ENCODE measurements around the gene FOXD4L6.
"Not testable (repeated sequence)": the region's sequence is repeated elsewhere in the genome, so short reads cannot be mapped to it uniquely, and the experiment has no call there.

FOXD4L6 gene

DNA sequence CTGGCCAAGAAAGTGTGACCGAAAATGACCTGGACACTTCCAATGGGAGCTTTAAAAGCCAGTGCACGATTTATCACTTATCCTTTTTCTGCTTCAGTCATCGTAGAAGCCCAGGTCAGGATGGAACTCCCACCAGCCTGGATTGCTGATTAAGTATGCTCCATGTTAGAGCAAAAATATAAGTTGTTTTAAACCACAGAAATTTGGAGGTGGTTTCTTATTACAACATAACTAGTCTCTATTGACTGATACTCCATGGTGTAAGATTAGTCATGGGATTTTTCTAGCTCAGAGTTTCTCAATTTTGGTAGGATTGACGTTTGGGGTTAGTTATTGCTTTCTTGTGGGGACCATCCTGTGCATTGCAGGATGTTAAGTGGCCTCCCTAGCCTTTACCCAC, 29.7 kb downstream of the FOXD4L6 start:
- not testable (repeated sequence) for DNase-seq

DNA sequence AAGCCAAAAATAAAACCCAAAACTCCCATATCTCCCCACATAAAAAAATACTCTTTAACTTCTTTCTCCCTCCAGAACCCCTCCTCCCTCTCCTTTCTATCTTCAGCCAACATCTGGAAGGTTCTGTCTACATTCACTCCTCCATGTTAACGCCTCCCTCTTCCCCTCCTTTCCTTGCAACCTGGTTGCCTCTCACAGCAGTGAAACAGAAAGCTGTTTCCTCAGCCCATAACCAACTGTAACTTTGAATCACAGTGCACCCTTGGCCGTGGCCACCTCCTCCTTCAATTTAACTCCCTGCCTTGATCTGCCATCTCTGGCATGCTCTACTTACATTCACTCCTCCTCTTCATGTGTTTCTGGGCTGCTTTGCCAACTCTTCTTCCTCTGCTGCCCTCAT, 33.4 kb downstream of the FOXD4L6 start:
- DNase-seq, result not testable (repeated sequence)

GRCh38 chr9:41094010-41094773, 34.3 kb downstream of the FOXD4L6 start:
- not testable (repeated sequence) for DNase-seq

DNA sequence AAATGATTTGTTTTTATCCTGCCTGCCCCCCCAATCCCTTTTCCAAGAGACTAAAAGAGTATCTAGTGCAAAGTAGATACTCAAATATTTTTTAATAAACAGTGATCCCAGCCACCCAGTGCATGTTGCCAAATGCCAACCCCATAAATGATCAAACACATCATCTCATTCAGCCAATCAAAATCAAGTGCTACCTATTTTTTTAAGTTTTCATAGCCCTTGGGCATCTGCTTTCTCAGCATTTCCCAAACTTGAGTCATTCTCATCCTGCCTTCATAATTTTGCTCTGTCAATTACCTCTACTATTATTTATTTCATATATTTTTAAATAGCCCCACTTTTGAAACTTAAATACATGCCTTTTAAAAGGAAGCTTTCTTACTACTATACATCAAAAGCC, 37.6 kb downstream of the FOXD4L6 start:
- not testable (repeated sequence) for DNase-seq

DNA sequence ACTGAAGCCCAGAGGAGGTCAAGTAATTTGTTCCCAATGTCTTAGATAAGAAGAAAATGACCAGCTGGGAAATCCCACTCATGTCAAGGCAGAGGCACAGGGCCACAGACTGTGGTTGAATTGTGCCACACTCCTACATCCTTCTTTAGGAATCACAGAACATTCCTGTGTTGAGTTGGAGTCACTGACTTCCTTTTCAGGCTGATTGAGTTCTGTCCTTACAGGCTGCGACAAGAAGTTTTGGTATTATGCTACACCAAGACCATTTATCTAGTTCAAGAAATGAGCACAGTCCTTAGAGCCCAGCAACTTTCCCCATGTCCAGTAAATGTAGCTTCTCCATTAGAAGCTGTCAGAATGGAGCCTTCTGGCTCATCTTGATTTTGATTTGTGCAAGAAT, 38.1 kb downstream of the FOXD4L6 start:
- not testable (repeated sequence) for DNase-seq

- DNase-seq, result not testable (repeated sequence)
Measured at GRCh38 chr9:41088450-41089059, 39.9 kb downstream of the FOXD4L6 start.

DNA sequence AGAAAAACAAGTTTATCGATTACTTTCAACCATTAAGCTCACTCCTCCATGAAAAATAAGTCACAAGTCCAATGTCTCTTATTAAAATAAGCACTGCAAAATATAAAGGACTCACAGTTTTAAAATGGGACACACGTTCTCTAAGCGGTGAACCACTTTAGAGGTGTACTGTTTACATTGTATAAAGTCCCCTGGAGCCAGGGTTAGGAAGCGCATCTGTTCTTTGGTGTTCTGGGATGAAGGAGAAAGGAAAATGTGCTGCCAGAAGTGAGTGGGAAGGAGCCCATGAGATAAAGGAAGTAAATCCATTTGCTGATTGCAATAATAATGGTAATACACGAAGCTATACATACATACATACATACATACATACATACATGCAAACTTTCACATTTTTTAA, 40.6 kb downstream of the FOXD4L6 start:
- not testable (repeated sequence) for DNase-seq

- DNase-seq, result not testable (repeated sequence)
Measured at GRCh38 chr9:41087157-41087780, 41.2 kb downstream of the FOXD4L6 start.

GRCh38 chr9:41086685-41087084, 41.8 kb downstream of the FOXD4L6 start:
- not testable (repeated sequence) for DNase-seq

- DNase-seq, result not testable (repeated sequence)
Measured at GRCh38 chr9:41086215-41086614, 42.3 kb downstream of the FOXD4L6 start.

- DNase-seq, result not testable (repeated sequence)
Measured at GRCh38 chr9:41082358-41082757, 46.1 kb downstream of the FOXD4L6 start.

DNA sequence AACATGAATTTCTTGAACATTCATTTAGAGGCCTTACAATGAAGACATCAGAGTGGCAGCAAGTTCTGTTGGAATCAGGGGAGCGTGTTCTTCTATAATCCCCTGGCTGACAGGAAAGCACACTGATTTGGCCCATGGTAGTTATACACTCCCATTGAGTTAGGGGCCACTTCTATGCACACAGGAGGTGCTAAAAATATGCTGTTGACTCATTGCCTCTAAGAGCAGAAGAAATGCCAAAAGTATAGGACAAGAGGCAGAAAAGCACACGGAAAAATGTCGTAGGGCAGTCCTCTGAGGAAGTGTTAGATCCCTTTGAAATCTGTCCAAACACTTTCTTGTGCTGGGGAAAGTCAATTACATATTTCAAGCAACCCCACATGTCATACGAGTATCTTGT, 49.0 kb downstream of the FOXD4L6 start:
- not testable (repeated sequence) for DNase-seq

DNA sequence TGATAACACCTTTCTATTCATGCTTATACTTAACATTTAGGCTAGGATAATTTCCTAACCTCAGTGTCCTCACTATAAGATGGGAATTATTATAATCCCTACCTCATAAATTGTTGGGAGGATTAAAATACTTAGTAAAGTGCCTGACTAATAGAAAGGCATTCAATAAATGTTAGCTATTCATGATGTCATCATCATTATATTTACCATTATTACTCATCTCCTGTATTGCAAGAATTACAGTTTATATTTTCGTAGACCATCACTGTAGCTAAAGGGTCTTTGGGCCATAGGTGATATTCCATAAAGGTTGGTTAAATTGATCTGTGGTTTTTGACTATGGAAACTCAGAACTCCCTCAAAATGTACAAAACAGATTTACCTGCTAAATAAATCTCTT, 50.9 kb downstream of the FOXD4L6 start:
- DNase-seq, result not testable (repeated sequence)

All from CD4-positive, alpha-beta T cell treated with Interferon alpha-2 for 1 hour (primary cell).